Keratinocyte (primary cell): ENCODE measurements around the gene SCARB1.
"Not testable (repeated sequence)": the region's sequence is repeated elsewhere in the genome, so short reads cannot be mapped to it uniquely, and the experiment has no call there.

ENCODE experiments used
- CTCF ChIP-seq, 3 experiments: IDR thresholded peaks in 1 of 3; conservative IDR thresholded peaks in 1 of 3; optimal IDR thresholded peaks in 1 of 3; 2 replicates in 2 of 3; 3 replicates in 1 of 3; pipeline versions ENCODE3 to v1.5.1; 2011; ENCODE audit warnings: low read length in 3 of 3, mild to moderate bottlenecking in 3 of 3, moderate library complexity in 2 of 3, control low read depth in 1 of 3, inconsistent platforms in 1 of 3; ENCODE audit not compliant: insufficient read depth in 2 of 3; ENCODE audit errors: extremely low read depth in 1 of 3
- EZH2 ChIP-seq: IDR thresholded peaks from one replicate; pipeline ENCODE4 v1.6.1; 2012; ENCODE audit warnings: inconsistent platforms, mild to moderate bottlenecking, low read length, moderate library complexity

- not testable (repeated sequence) for TF ChIP-seq EZH2; CTCF (optimal IDR thresholded peaks at IDR 0.05 in 1 of 3, IDR thresholded peaks at IDR 0.05 in 1 of 3, conservative IDR thresholded peaks at IDR 0.05 in 1 of 3; ENCODE audit: extremely low read depth in 1 of 3, insufficient read depth in 2 of 3, low read length in 3 of 3)
These were observed 16.7 kb upstream of the SCARB1 start for GRCh38 chr12:124880335-124880734.
